NCI-H2171 treated with DMSO at 0.1 percent for 48 hours (cell line): ENCODE data around the gene MLPH.
A peak's percentile ranks its signal among the peaks of the same experiment; 100 is the strongest.

ENCODE experiments used
- DNase-seq: peaks from one replicate; lab custom pipeline; 2025; lab: John Stamatoyannopoulos, UW

Gene MLPH

GRCh38 chr2:237569041-237569440 is 82.0 kb downstream of the MLPH start:
- DNase-seq: no peak

DNA sequence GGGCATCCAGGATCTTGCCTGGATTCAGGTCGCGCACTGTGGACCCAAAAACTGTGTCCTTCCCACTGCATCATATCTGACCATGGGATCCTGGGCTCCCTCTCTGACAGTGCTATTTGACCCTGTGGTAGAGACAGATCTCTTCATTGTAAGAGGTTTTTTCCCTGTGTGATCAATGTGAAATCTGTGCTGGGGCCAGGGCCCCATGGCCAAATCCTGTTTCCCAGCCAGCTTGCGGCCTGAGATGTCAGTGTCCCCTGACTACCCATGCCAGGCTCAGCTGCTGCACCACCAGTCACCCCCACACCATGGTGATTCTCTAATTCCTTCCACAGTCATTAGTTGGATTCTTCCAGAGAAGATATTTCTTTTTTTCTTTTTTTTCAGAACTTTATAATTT is 82.8 kb downstream of the MLPH start:
- no peak for DNase-seq

- no peak for DNase-seq
These were observed 83.8 kb downstream of the MLPH start for GRCh38 chr2:237570776-237571335.

- DNase-seq: no peak
These were observed 84.5 kb downstream of the MLPH start for GRCh38 chr2:237571551-237571950.

GRCh38 chr2:237572021-237572741 is 85.1 kb downstream of the MLPH start:
- DNase-seq: peak; percentile 66

- DNase-seq: no peak
These were observed 85.7 kb downstream of the MLPH start for GRCh38 chr2:237572742-237573101.

GRCh38 chr2:237573721-237574415 is 86.8 kb downstream of the MLPH start:
- no peak for DNase-seq

GRCh38 chr2:237574467-237574866 is 87.4 kb downstream of the MLPH start:
- DNase-seq: no peak

DNA sequence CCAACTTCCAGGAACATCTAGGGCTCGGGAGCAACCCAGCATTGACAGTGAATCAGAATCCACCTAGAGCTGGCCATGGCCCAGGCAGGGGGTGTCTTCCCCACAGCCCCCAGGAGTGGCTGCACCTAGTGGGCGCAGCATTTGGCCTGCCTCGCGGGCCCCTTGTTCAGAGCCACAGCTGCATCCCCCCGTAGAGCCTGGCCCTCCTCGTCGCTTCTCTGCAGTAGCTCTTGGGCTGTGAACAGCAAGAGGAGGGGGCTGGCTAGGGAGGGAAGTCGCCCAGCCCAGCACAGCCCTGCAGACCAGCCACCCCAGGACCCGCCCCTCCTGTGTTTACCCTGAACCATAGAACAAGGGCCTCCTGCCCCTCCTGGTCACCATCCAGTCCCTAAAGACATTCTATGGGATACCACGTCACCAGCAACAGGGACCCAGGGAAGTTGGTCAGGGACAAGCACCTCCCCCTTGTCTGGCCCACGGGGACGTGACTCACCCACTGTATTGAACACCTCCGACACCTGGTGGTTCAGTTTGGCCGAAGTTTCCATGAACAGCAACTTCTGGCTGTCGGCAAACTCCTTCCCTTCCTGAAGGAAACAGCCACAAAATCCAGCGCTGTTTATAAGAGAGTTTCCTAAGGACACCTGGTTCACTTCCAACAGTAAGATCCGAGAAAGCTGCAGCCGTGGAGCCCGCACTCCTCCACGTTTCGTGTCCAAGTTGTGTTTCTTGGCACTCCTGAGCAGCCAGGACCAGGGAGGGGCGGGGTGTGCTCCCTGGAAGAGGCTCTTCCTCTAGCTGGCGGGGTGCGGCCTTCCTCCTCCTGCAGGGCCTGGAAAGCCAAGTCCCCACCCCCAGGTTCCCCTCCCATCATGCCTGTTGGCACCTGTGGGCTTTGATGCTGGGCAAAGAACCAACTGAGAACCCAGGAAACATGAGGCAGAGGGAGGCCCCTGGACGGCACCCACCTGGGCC is 88.1 kb downstream of the MLPH start:
- no peak for DNase-seq

DNA sequence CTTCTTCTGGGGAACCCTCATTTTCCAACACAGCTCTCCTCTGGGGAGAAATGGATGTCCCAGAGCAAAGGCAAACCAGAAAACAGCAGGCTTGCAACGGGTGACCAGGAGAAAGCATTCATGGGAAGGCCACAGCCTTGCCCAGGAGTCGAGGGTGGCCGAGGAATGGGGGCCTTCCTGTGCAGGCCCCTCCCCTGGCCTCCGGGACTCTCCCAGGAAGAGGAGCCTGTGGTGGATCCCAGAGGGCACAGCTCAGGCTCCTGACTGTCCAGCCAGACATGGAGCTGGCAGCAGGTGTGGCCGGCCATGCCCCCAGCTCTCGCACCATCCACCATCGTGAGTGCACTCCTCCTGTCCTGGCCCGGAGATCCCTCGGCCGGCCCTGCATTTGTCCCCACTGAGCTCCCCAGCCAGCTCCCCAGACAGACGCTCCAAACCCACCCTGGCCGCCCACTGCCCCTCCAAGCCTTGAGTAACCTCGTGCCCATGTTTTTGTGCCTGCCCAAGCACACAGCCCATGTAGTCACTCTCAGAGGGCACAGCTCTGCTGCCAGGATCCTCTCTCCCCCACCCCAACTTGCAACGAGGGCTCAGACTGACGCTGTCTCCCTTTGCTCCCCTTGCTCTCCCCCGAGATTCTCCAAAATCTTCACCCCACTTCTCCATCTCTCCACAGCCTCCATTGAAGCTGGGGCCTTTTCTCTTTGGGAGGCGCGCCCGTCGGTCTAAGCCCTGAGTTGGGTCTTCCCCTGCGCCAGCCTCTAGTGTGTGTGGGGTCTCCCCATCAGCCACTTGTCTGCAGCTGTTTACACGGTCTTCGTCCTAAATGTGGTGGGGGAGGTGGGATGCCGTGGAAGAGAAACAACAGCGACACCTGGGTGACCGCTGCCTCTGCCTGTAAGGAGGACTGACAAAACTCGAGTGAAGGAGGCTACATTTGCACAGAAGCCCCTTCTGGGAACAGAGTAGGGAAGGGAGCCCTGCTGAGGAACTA is 89.1 kb downstream of the MLPH start:
- no peak for DNase-seq

DNA sequence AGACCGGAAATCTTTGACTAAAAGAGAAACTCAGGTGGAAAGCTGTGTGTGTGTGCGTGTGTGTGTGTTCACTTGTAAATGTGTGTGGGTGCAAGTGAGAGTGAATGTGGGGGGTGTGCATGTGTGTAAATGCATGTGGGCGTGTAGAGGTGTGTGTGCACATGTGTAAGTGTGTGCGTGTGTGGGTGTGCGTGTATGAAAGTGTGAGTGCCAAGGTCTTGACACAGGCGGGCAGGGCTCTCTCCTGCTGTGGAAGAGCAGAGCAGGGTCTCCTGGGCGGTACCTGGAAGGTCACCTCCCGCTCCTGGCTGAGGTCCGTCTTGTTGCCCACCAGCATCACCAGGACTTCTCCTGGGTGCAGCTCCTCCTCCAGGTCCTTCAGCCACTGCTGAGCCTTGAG is 89.9 kb downstream of the MLPH start:
- no peak for DNase-seq

DNA sequence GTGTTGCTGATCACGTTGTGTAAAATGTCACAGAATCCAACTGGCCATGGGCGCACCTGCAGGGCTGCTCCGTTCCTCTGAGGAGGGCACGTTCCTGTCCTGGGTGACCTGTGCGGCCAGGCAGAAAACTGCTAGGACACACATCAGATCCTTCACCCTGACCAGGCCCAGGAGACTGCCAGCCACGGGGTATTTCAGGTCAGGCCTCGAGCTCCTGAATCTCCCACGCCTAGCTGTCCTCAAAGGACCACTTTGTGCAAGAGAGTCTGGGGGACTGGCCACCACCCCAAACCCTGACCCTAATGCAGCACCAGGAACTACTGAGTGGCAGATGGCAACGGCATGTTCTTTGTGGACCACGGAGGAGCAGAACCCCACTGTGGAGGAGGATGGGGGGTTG is 90.4 kb downstream of the MLPH start:
- no peak for DNase-seq

GRCh38 chr2:237577956-237578870 is 91.2 kb downstream of the MLPH start:
- no peak for DNase-seq

GRCh38 chr2:237581326-237581725 is 94.3 kb downstream of the MLPH start:
- DNase-seq: no peak

DNA sequence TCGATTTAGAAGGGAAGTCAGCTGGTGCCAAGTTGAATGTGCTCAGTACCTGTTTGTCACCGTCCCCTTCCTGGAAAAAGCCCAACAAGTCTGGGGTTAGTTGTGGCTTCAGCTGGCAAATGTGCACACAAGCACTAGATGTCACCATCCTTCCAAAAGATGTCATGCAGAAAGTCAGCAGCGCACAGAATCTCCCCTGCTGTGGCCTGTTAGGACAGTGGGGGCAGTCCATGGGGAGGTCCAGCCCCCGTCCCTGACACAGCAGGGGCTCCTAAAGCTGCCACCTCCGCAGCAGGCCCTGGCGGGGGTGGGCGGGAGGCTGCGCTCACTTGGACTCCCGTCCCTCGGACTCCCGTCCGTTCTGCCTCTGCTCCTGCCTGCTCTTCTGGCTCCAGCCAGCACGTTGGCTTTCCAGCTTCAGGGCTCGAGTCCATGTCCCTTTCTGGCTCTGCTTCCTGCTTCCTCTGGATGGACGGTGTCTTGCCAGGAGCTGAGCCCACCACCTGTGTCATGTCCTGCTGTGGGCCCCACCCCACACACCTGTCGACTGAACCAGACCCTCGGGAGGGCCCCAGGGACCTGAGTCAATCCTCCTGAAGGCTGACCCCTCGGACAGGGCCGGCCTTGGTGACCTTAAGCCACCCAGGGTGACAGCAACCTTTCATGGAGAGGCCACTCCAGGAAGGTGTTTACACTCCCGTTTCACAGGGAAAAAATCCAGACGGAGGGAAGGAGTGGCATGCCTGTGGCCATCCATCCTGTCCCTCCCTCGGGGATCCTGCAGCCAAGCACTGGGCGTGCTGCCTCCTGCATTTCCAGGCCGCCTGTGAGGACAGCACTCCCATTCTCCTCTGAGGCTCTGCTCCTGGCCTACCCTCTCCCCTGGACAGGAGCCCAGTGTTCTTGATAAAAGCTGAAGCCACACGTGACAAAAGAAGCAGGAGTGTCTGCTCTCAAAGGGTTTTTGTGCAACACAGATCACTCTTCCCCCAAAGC is 95.0 kb downstream of the MLPH start:
- DNase-seq: peak; percentile 19

DNA sequence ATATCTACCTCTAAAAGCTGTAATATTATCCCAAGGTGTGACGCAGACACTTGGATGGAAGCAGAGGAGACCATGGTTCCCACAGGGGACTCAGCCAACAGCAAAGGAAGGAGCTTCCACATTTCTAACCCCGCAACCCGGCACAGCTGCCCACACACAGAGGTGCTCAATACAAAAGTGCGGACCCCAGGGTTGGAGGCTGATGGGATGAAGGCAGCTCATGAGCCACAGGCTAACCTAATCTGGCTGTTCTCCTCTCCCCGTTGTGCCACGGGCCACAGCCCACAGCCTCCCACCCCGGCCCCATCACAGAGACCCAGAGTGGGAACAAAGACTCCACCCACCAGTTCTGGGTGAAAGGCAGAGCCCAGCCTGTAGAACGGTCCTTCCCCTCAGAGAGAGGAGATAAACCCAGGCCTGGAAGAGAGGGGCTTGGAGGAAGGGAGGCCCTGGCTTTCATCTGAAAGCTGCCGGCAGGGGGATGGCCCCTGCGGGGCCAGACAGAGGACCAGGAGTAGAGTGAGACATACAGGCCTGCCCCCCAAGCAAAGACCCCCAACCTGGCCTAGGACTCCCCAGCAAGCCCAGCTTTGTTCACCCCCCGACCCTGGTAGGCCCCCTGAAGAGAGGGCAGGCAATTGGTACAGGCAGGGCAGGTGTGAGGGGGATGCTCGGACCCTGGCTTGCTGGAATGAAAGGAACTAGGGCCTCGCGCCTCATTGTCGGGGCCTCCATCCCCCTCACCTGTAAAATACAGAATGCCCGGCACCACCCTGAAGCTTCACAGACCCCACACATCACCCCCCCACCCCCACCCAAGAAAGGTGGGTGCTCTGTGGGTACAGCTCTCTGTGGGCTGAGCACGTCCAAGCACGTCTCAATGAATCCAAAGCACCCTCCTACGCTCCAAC is 96.6 kb downstream of the MLPH start:
- no peak for DNase-seq

DNA sequence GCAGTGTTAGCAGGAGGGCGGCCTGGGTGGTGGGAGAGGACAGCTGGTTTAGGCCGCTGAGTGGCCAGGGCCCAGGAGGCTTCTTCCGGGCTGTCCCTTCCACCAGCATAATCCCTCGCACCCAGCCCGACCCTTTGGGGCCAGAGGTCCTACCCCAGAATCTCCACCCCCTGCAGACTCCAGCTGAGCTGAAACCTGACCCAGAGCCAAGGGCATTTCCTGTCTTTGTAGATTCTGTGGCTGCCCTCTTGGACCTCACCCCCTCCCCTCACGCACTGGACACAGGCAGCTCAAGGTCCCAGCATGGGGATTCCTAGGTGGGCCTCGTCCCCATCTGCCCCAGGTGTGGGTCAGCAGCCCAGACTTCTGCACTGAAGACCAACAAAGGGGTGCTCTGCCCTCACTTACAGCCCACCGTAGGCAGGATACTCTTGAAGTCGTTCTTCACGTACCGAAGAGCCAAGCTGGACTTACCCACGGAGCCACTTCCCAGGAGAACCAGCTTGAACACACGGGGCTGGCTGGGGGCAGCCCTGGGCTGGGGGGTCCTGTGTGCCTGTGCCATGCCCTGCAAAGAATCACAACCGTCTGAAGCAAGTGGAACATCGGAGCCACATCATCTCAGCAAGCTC is 98.7 kb downstream of the MLPH start:
- DNase-seq: no peak
